Measurements from ENCODE around the gene DDR2. TPM values are rescaled to one million over a fixed set of nuclear protein-coding genes. Genes with fewer than 3 reads are reported as not detected.
A peak's percentile ranks its signal among the peaks of the same experiment; 100 is the strongest.

DDR2 gene
- total RNA-seq, 1 donor from 2014 or later, result 3.9 TPM

- Mint-ChIP-seq H3K4me1 (peaks cover 13% of the 10 kb centered on the region), H3K4me3 (no peak overlapping the region), H3K27ac (ENCODE audit: unreplicated experiment) (peak overlapping the region; percentile 40), H3K27me3 (ENCODE audit: low read depth) (no peaks in the 10 kb centered on the region), H3K9me3 (peaks cover 6% of the 10 kb centered on the region), H3K36me3 (ENCODE audit: low read depth) (peaks cover 13% of the 10 kb centered on the region)
- no peak for DNase-seq (ENCODE audit: low read depth, low spot score)
- TF ChIP-seq CTCF (conservative IDR thresholded peaks at IDR 0.05), result no peak
These were observed 19.5 kb upstream of the DDR2 start for GRCh38 chr1:162612606-162613400.

GRCh38 chr1:162616848-162617247 is 15.4 kb upstream of the DDR2 start:
- H3K4me3 Mint-ChIP-seq, result no peak overlapping the region
- H3K27ac Mint-ChIP-seq (ENCODE audit: unreplicated experiment), result no peak overlapping the region
- H3K4me1 Mint-ChIP-seq, result peaks cover 13% of the 10 kb centered on the region
- no peak for DNase-seq (ENCODE audit: low read depth, low spot score)
- peaks cover 6% of the 10 kb centered on the region for H3K9me3 Mint-ChIP-seq
- no peak for TF ChIP-seq CTCF (conservative IDR thresholded peaks at IDR 0.05)
- peaks cover 13% of the 10 kb centered on the region for H3K36me3 Mint-ChIP-seq (ENCODE audit: low read depth)
- H3K27me3 Mint-ChIP-seq (ENCODE audit: low read depth), result no peaks in the 10 kb centered on the region

- Mint-ChIP-seq H3K36me3 (ENCODE audit: low read depth) (peaks cover 13% of the 10 kb centered on the region), H3K4me1 (peaks cover 10% of the 10 kb centered on the region), H3K27ac (ENCODE audit: unreplicated experiment) (no peak overlapping the region), H3K27me3 (ENCODE audit: low read depth) (no peaks in the 10 kb centered on the region), H3K4me3 (no peak overlapping the region), H3K9me3 (peaks cover 6% of the 10 kb centered on the region)
- no peak for DNase-seq (ENCODE audit: low read depth, low spot score)
- TF ChIP-seq CTCF (conservative IDR thresholded peaks at IDR 0.05), result no peak
These were observed 14.8 kb upstream of the DDR2 start for GRCh38 chr1:162617513-162617912.

GRCh38 chr1:162619076-162619475 is 13.2 kb upstream of the DDR2 start:
- H3K27me3 Mint-ChIP-seq (ENCODE audit: low read depth), result no peaks in the 10 kb centered on the region
- DNase-seq (ENCODE audit: low read depth, low spot score), result no peak
- H3K27ac Mint-ChIP-seq (ENCODE audit: unreplicated experiment), result no peak overlapping the region
- peaks cover 13% of the 10 kb centered on the region for H3K36me3 Mint-ChIP-seq (ENCODE audit: low read depth)
- no peak overlapping the region for H3K4me3 Mint-ChIP-seq
- TF ChIP-seq CTCF (conservative IDR thresholded peaks at IDR 0.05), result no peak
- H3K4me1 Mint-ChIP-seq, result no peaks in the 10 kb centered on the region
- peaks cover 6% of the 10 kb centered on the region for H3K9me3 Mint-ChIP-seq

GRCh38 chr1:162621256-162621655 is 11.0 kb upstream of the DDR2 start:
- Mint-ChIP-seq H3K36me3 (ENCODE audit: low read depth) (peaks cover 13% of the 10 kb centered on the region), H3K27me3 (ENCODE audit: low read depth) (no peaks in the 10 kb centered on the region), H3K4me1 (no peaks in the 10 kb centered on the region), H3K9me3 (peaks cover 9% of the 10 kb centered on the region), H3K27ac (ENCODE audit: unreplicated experiment) (no peak overlapping the region), H3K4me3 (no peak overlapping the region)
- no peak for TF ChIP-seq CTCF (conservative IDR thresholded peaks at IDR 0.05)
- no peak for DNase-seq (ENCODE audit: low read depth, low spot score)

Data from neural crest cell (in vitro differentiated cells).